GM12891 (cell line): ENCODE results near the gene FBXL17.

Source experiments
- POLR2A ChIP-seq: IDR thresholded peaks from 2 replicates; pipeline ENCODE4 v1.6.1; 2011; ENCODE audit warnings: low read depth, low read length, control low read depth
- POLR2AphosphoS5 ChIP-seq: IDR thresholded peaks from 2 replicates; pipeline ENCODE4 v1.6.1; 2011; ENCODE audit warnings: low read depth, low read length, control low read depth

- TF ChIP-seq POLR2A (no peak), POLR2AphosphoS5 (no peak)
These were observed 572.5 kb downstream of the FBXL17 start for GRCh38 chr5:107809201-107810034.
